Right atrium auricular region (tissue), 2 donors: ENCODE data around the gene ZP1. TPM values are rescaled to one million over a fixed set of nuclear protein-coding genes. Genes with fewer than 3 reads are reported as not detected.

ENCODE experiments used
- DNase-seq: peaks from one replicate; pipeline ENCODE4 v3.0.0-alpha.2; 2019; ENCODE audit warnings: low spot score
- H3K27ac ChIP-seq, 2 donors: fragments of 200-600 bp; sonication (generic); 1 replicate in 1 of 2; 2 replicates in 1 of 2; pipeline ENCODE4 v1.5.1; 2016 to 2019
- H3K27me3 ChIP-seq, 2 donors: fragments of 200-600 bp; sonication (generic); one replicate each; pipeline versions ENCODE4 v1.5.1 to v1.6.0; 2017 to 2019
- H3K36me3 ChIP-seq: fragments of 200-600 bp; sonication (generic); one replicate; pipeline ENCODE4 v1.5.1; 2016
- H3K4me1 ChIP-seq, 2 donors: fragments of 200-600 bp; sonication (generic); one replicate each; pipeline versions ENCODE4 v1.5.1 to v1.6.0; 2017 to 2019
- H3K4me3 ChIP-seq, 2 donors: fragments of 200-600 bp; sonication (generic); 1 replicate in 1 of 2; 2 replicates in 1 of 2; pipeline ENCODE4 v1.5.1; 2017 to 2019; ENCODE audit warnings: mild to moderate bottlenecking in 1 of 2, moderate library complexity in 1 of 2
- H3K9me3 ChIP-seq, 2 donors: fragments of 200-600 bp; sonication (generic); one replicate each; pipeline ENCODE4 v1.5.1; 2019
- CTCF ChIP-seq, 2 donors: fragments of 200-600 bp; sonication (generic); IDR thresholded peaks; one replicate each; pipeline ENCODE4 v1.5.1; 2019; ENCODE audit warnings: antibody characterized with exemption in 2 of 2
- total RNA-seq, 2 donors: library from RNA; depleted of rRNA; stranded (reverse); fragments of >200 nt; gene quantifications; one replicate each; pipeline ENCODE4 v1.1.0, GENCODE V29; 2016

The ZP1 gene
- total RNA-seq, 2 donors from 2014 or later, result not detected

DNA sequence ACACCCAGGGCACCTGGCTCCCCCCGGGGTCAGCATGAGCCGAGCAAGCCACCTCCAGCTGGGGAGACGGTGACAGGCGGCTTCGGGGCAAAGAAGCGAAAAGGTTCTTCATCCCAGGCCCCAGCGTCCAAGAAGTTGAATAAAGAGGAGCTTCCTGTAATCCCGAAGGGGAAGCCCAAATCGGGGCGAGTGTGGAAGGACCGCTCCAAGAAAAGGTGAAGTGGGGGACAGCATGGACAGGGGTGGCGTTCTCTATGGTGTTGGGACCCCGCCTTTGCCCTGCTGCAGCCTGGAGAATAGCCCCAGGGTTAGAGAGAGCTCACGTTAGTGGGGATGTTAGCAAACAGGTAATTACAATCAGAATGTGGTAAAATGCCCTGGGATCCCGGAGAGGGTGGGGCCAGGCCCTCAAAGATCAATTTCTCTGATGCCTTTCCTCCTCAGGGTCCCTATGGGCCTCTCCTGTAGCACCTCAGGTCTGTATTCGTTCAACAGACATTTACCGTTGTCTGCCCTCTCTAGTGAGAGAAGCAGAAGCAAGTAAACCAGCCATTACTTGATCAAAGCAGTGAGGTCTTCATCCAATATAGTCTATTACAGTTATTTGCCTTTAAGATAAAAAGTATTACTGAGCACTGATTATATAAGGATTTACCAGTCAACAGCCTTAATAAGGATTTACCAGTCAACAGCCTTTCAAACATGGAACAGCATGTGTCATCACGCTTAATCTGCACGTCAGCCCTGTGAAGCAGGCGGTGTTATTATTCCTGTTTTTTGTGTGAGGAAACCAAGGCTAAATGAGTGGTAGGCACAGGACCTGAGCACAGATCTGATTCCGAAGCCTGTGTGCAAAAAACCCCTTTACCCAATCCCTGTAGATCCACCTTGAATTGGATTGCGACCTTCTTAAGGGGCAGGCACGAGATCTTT, 24.4 kb upstream of the ZP1 start:
- TF ChIP-seq CTCF (IDR thresholded peaks at IDR 0.05), result no peak
- Histone ChIP-seq H3K27me3 (no peaks in the 10 kb centered on the region), H3K4me1 (peaks cover 0 to 41% of the 10 kb centered on the region in 2 donors), H3K4me3 (peak overlapping the region; percentile 55 to 85), H3K27ac (peak overlapping the region in 1 of 2 donors; percentile 77), H3K9me3 (no peaks in the 10 kb centered on the region), H3K36me3 (peaks cover 3% of the 10 kb centered on the region)
- no peak for DNase-seq

DNA sequence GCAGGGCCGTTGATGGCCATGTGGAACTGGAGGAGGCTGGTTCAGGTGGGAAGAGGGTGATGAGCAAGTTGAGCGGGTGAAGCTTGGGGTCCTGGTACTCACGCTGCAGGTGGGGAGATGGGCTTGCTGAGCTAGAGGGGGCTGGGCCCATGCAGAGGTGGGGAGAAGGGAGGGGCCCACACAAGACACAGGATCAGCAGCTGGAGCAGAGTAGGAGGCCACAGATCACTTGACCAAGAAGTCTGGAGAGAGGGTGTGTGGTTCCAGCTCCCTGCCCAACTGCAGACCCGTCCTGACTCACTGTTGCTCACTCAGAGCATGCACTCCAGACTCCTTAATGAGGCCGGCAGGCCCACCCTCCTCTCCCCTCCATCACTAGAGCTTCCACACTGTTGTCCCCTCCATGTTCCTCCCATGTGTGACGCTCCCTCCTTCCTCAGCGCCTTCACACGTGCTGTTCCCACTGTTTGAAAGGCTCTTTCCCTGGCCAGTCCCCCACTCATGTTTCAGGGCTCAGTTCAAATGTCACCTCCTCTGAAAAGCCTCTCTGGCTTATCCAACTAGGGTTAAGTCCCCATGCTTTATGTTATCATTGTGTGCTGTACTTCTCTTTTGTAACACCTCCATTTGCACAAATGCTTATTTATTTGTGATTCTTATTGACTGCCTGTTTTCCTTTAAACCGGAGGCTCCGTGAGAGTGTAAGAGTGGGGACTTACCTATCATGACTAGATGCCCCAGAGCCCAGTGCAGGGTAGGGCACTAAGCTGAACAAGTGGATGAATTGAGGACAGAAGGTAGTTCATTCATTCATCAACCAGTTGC, 23.1 kb upstream of the ZP1 start:
- Histone ChIP-seq H3K4me3 (peak overlapping the region in 1 of 2 donors; percentile 85), H3K27ac (no peak overlapping the region), H3K4me1 (peaks cover 0 to 41% of the 10 kb centered on the region in 2 donors), H3K9me3 (no peaks in the 10 kb centered on the region), H3K27me3 (no peaks in the 10 kb centered on the region), H3K36me3 (peaks cover 16% of the 10 kb centered on the region)
- DNase-seq, result no peak
- no peak for TF ChIP-seq CTCF (IDR thresholded peaks at IDR 0.05)

GRCh38 chr11:60844870-60845221, 22.5 kb upstream of the ZP1 start:
- Histone ChIP-seq H3K9me3 (no peaks in the 10 kb centered on the region), H3K27ac (no peak overlapping the region), H3K4me3 (no peak overlapping the region), H3K4me1 (peaks cover 0 to 41% of the 10 kb centered on the region in 2 donors), H3K27me3 (no peaks in the 10 kb centered on the region), H3K36me3 (peaks cover 22% of the 10 kb centered on the region)
- DNase-seq, result no peak
- TF ChIP-seq CTCF (IDR thresholded peaks at IDR 0.05), result no peak

GRCh38 chr11:60845338-60845737, 22.0 kb upstream of the ZP1 start:
- peaks cover 0 to 41% of the 10 kb centered on the region in 2 donors for H3K4me1 ChIP-seq
- no peaks in the 10 kb centered on the region for H3K9me3 ChIP-seq
- H3K36me3 ChIP-seq, result peaks cover 27% of the 10 kb centered on the region
- DNase-seq, result no peak
- no peak for TF ChIP-seq CTCF (IDR thresholded peaks at IDR 0.05)
- no peak overlapping the region for H3K4me3 ChIP-seq
- no peak overlapping the region for H3K27ac ChIP-seq
- no peaks in the 10 kb centered on the region for H3K27me3 ChIP-seq

GRCh38 chr11:60847281-60847680, 20.1 kb upstream of the ZP1 start:
- peaks cover 0 to 28% of the 10 kb centered on the region in 2 donors for H3K4me1 ChIP-seq
- no peak overlapping the region for H3K27ac ChIP-seq
- DNase-seq, result no peak
- TF ChIP-seq CTCF (IDR thresholded peaks at IDR 0.05), result no peak
- H3K27me3 ChIP-seq, result no peaks in the 10 kb centered on the region
- peaks cover 40% of the 10 kb centered on the region for H3K36me3 ChIP-seq
- no peaks in the 10 kb centered on the region for H3K9me3 ChIP-seq
- H3K4me3 ChIP-seq, result no peak overlapping the region
